ENCODE measurements around the gene BLVRA.

The BLVRA gene

DNA sequence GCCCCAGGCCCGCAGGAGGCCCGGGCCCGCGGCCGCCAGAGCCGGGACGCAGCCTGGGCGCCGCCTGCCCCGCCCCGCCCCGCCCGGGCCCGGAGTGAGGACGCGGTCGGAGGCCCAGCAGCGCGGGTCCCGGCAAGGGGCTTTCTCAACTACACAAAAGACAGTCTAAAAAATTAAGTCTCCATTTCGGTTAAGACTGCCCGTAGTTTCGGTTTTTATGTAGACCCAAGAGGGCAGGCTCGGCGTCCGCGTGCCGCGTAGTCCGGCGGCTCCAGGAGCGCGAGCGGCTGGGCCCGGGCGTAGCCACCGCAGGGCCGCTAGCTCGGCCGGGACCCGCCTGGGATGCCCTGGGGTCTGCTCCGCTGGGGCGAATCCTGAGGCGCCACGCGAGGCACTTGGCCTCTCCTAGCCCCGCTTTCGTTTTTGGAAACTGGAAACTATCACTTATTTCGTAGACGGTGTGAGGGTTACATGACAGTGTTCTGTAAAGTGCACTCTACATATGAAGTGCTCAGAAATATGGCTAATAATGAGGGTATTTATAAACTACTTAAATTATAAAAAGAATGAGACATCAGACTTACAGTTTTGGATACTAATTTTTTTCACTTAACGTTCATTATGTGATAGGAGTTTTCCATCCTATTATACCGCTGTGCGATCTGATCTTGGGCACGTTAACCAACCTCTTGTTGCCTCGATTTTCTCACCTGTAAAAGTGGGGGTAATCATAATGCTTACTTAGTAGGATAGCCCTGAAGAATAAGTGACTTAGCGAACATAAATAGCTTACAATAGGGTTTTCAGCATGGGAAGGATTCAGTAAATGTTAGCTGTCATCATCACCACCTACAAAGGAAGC, 573 bp downstream of the BLVRA start:
- DNase-seq = peak; percentile 9
- in situ Hi-C loops (cut with HindIII; ENCODE audit: low pct_ligation_motif_present, low sequenced_read_pairs) = no loop called here
- TF ChIP-seq, protein P1, sequence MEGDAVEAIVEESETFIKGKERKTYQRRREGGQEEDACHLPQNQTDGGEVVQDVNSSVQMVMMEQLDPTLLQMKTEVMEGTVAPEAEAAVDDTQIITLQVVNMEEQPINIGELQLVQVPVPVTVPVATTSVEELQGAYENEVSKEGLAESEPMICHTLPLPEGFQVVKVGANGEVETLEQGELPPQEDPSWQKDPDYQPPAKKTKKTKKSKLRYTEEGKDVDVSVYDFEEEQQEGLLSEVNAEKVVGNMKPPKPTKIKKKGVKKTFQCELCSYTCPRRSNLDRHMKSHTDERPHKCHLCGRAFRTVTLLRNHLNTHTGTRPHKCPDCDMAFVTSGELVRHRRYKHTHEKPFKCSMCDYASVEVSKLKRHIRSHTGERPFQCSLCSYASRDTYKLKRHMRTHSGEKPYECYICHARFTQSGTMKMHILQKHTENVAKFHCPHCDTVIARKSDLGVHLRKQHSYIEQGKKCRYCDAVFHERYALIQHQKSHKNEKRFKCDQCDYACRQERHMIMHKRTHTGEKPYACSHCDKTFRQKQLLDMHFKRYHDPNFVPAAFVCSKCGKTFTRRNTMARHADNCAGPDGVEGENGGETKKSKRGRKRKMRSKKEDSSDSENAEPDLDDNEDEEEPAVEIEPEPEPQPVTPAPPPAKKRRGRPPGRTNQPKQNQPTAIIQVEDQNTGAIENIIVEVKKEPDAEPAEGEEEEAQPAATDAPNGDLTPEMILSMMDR (IDR thresholded peaks at IDR 0.05; ENCODE audit: low read depth, low read length, missing control alignments) = no peak
- H3K4me3 ChIP-seq (ENCODE audit: low read depth, low read length) = peak overlapping the region; percentile 71
- H3K27me3 ChIP-seq (replicated peaks) = no peaks in the 10 kb centered on the region
- H3K27ac ChIP-seq = peak overlapping the region; percentile 6
- H3K36me3 ChIP-seq (replicated peaks) = no peaks in the 10 kb centered on the region

DNA sequence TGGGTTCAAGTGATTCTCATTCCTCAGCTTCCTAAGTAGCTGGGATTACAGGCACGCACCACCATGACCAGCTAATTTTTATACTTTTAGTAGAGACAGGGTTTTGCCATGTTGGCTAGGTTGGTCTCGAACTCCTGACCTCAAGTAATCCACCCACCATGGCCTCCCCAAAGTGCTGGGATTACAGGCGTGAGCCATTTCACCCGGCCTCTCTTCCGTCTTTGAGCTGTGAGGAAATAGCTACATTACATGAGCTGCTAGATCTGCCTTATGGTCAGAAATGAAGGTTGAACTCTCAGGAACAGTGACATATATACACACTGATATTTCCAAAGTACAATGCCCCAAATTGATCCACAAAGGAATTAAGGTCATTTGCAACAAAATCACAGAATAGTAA, 2.4 kb downstream of the BLVRA start:
- in situ Hi-C loops (cut with HindIII; ENCODE audit: low pct_ligation_motif_present, low sequenced_read_pairs) = no loop called here
- no peak overlapping the region for H3K4me3 ChIP-seq (ENCODE audit: low read depth, low read length)
- no peaks in the 10 kb centered on the region for H3K27me3 ChIP-seq (replicated peaks)
- TF ChIP-seq, protein P1 (IDR thresholded peaks at IDR 0.05; ENCODE audit: low read depth, low read length, missing control alignments) = no peak
- H3K36me3 ChIP-seq (replicated peaks) = no peaks in the 10 kb centered on the region
- DNase-seq = no peak
- no peak overlapping the region for H3K27ac ChIP-seq

DNA sequence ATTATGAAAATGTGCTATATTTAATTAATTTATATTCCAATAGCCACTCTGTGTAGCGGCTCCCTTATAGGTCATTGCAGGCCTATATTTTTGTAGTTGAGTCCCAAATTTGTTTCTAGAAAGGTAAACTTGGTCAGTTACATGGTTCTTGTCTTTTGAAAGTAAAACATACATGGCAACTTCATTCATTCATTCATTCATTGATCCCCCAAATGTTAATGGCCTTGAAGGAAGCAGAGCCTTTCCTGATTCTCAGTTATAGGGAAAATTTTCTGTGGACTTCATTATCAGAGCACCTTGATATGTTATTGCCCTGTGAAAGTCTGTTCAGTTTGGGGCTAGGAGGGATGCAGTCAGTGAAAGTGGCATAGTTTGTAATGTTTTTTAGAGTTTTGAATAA, 2.9 kb downstream of the BLVRA start:
- in situ Hi-C loops (cut with HindIII; ENCODE audit: low pct_ligation_motif_present, low sequenced_read_pairs) = no loop called here
- no peak for DNase-seq
- no peaks in the 10 kb centered on the region for H3K27me3 ChIP-seq (replicated peaks)
- H3K27ac ChIP-seq = no peak overlapping the region
- H3K36me3 ChIP-seq (replicated peaks) = no peaks in the 10 kb centered on the region
- no peak overlapping the region for H3K4me3 ChIP-seq (ENCODE audit: low read depth, low read length)
- TF ChIP-seq, protein P1 (IDR thresholded peaks at IDR 0.05; ENCODE audit: low read depth, low read length, missing control alignments) = no peak

DNA sequence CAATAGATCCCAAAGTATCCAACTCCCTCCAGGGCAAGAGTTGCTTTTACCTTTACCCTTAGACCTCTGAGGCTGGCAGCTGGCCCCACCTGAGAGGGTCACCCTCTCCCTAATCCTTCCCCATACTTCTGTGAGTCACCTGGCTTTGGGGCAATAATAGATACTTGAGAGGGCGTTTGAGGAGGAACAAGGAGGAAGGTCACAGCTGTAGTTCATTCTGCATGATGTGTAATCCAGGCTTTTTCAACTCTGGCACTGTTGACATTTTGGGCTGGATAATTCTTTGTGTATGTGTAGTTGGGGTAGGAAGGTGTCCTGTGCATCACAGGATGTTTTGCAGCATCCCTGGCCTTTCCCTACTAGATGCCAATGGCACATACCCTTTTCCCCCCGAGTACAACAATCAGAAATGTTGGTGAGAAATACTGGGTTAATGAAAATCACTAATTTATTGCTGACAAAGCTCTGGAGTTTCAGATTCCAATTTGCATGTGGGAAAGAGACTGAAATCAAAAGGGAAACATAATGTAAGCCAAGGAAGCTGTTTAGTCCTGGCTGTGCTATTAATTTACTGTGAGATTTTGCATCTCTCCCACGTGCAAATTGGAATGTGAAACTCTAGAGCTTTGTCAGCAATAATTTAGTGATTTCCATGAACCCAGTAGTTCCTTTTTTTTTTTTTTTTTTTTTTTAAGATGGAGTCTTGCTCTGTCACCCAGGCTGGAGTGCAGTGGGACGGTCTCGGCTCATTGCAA, 3.6 kb downstream of the BLVRA start:
- H3K27me3 ChIP-seq (replicated peaks) = no peaks in the 10 kb centered on the region
- DNase-seq = no peak
- H3K27ac ChIP-seq = no peak overlapping the region
- no peak overlapping the region for H3K4me3 ChIP-seq (ENCODE audit: low read depth, low read length)
- TF ChIP-seq, protein P1 (IDR thresholded peaks at IDR 0.05; ENCODE audit: low read depth, low read length, missing control alignments) = no peak
- in situ Hi-C loops (cut with HindIII; ENCODE audit: low pct_ligation_motif_present, low sequenced_read_pairs) = no loop called here
- no peaks in the 10 kb centered on the region for H3K36me3 ChIP-seq (replicated peaks)

DNA sequence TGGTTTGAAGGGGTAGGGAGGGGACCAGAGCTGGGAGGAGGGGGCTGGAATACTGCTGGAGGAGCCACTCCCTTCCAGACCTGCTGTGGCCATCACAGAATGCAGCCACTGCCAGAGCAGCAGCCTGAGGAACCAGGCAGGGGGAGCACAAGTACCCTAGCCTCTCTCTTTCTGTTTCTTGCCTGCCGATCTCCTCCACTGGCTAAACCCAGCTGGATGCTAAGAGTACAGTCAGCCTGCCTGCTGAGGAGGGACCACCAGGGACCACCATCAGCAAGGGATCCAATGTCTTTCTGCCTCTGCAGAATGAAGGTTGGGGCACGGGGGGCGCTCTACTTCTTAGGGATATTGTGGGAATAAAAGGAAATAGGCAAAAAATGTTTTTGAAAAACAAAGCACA, 4.7 kb downstream of the BLVRA start:
- Histone ChIP-seq H3K4me3 (ENCODE audit: low read depth, low read length) (no peak overlapping the region), H3K27ac (no peak overlapping the region), H3K36me3 (replicated peaks) (no peaks in the 10 kb centered on the region), H3K27me3 (replicated peaks) (no peaks in the 10 kb centered on the region)
- DNase-seq = no peak
- in situ Hi-C loops (cut with HindIII; ENCODE audit: low pct_ligation_motif_present, low sequenced_read_pairs) = no loop called here
- TF ChIP-seq, protein P1 (IDR thresholded peaks at IDR 0.05; ENCODE audit: low read depth, low read length, missing control alignments) = no peak
